HFF-Myc (cell line): ENCODE results near the gene TP53TG3B.
"Not testable (repeated sequence)": the region's sequence is repeated elsewhere in the genome, so short reads cannot be mapped to it uniquely, and the experiment has no call there.

Source experiments
- DNase-seq: peaks from one replicate; pipeline ENCODE4 v3.0.0-alpha.2; 2011; ENCODE audit warnings: low read depth; ENCODE audit errors: extremely low read depth
- H3K4me3 ChIP-seq: replicated peaks from 2 replicates; pipeline ENCODE4 v1.5.1; 2011; ENCODE audit warnings: low read depth, mild to moderate bottlenecking, control low read depth, low read length

Gene TP53TG3B, protein sequence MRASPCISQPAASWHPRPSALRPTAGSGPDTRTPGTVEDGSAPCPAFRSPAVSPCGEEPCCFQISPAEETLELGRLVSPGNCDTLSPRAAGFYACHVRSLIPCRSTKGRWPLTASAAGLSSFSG

DNA sequence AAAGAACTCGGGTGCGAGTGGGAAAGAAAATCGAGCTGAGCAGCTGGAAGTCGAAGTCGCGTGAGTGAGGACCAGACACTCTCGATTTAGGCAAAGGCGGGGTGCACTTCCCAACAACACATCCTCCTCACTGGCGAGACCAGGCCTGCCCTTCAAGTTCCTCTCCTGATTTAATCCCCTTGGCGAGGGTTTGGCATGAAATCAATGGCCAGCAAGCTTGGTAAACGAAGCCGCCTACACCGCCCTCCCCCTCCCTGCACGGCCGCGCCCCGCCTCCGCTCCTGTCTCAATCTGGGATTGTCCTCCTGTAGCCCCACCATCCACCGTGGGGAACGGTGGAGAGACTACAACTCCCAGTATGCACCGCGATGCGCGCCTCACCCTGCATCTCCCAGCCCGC is at the start of gene TP53TG3B:
TSS of gene TP53TG3B (plus strand) at position 301 of the 400 bp plus-strand sequence. CDS start at position 369, 68 bp downstream.
- H3K4me3 ChIP-seq, DNase-seq: not testable (repeated sequence)

GRCh38 chr16:33336226-33337012 is 24.2 kb upstream of the TP53TG3B start:
- DNase-seq, H3K4me3 ChIP-seq: not testable (repeated sequence)

GRCh38 chr16:33337627-33338542 is 22.8 kb upstream of the TP53TG3B start:
- DNase-seq, H3K4me3 ChIP-seq: not testable (repeated sequence)

GRCh38 chr16:33338543-33338951 is 22.1 kb upstream of the TP53TG3B start:
- not testable (repeated sequence) for DNase-seq

DNA sequence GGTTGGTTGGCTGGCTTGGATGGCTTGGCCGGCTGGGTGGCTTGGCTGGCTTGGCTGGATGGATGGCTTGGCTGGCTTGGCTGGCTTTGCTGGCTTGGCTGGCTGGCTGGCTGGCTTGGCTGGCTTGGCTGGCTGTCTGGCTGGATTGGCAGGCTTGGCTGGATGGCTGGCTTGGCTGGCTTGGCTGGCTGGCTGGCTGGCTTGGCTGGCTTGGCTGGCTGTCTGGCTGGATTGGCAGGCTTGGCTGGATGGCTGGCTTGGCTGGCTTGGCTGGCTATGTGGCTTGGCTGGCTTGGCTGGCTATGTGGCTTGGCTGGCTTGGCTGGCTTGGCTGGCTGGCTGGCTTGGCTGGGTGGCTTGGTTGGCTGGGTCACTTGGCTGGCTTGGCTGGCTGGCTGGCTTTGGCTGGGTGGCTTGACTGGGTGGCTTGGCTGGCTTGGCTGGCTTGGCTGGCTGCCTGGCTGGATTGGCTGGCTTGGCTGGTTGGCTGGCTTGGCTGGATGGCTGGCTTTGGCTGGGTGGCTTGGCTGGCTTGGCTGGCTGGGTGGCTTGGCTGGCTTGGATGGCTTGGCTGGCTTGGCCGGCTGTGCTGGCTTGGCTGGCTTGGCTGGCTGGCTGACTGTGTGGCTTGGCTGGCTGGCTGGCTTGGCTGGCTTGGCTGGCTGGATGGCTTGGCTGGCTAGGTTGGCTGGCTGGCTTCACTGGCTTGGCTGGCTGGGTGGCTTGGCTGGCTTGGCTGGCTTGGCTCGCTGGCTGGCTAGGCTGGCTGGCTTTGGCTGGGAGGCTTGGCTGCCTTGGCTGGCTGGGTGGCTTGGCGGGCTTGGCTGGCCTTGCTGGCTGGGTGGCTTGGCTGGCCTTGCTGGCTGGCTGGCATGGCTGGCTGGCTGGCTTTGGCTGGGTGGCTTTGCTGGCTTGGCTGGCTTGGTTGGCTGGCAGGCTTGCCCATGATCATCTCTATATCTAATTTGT is 21.3 kb upstream of the TP53TG3B start:
- H3K4me3 ChIP-seq, DNase-seq: not testable (repeated sequence)

More at GRCh38 chr16:33338543-33338951, 22.1 kb upstream of the TP53TG3B start:
- H3K4me3 ChIP-seq: not testable (repeated sequence)
